Measurements from ENCODE around the gene CAPN5. TPM values are rescaled to one million over a fixed set of nuclear protein-coding genes. Genes with fewer than 3 reads are reported as not detected.

Gene CAPN5
- total and polyA plus RNA-seq, 2 donors (not counting 1 experiment from before 2014, with no cell fraction given): 17.5 to 20.4 TPM

GRCh38 chr11:77062924-77063323 lies 3.8 kb upstream of the CAPN5 start:
- Histone ChIP-seq H3K4me2 (ENCODE audit: extremely low read depth, insufficient read depth, low read length) (no peak overlapping the region), H4K20me1 (ENCODE audit: control insufficient read depth, extremely low read depth, insufficient read depth, low read length) (no peaks in the 10 kb centered on the region), H3K9me3 (ENCODE audit: control insufficient read depth, insufficient read depth, low read depth, low read length) (no peaks in the 10 kb centered on the region), H3K4me1 (ENCODE audit: control insufficient read depth, extremely low read depth, insufficient read depth, low read length) (peaks cover 9% of the 10 kb centered on the region), H3K9ac (ENCODE audit: insufficient read depth, low read length) (no peak overlapping the region), H3K4me3 (replicated peaks in 1 of 4; ENCODE audit: control extremely low read depth in 1 of 4, insufficient read depth in 1 of 4, low read depth in 3 of 4, low read length in 4 of 4) (no peak overlapping the region), H3K27me3 (ENCODE audit: control insufficient read depth, insufficient read depth, low read length) (no peaks in the 10 kb centered on the region), H3K36me3 (ENCODE audit: control insufficient read depth, insufficient read depth, low read length) (no peaks in the 10 kb centered on the region), H3K27ac (ENCODE audit: insufficient read depth, low read length) (no peak overlapping the region), H2AFZ (ENCODE audit: low read length) (no peak overlapping the region), H3K79me2 (ENCODE audit: control insufficient read depth, insufficient read depth, low read length) (peaks cover 7% of the 10 kb centered on the region)
- TF ChIP-seq EZH2 (IDR thresholded peaks at IDR 0.05; ENCODE audit: low read length, missing control alignments): no peak
- peak in 1 of 2 donors; percentile 21 for TF ChIP-seq CTCF (conservative IDR thresholded peaks at IDR 0.05 in 1 of 2, IDR thresholded peaks at IDR 0.05 in 1 of 2; ENCODE audit: low read depth in 1 of 2, low read length in 2 of 2)
- no peak for DNase-seq (ENCODE audit: low read depth in 2 of 2)

- Histone ChIP-seq H3K36me3 (ENCODE audit: control insufficient read depth, insufficient read depth, low read length) (no peaks in the 10 kb centered on the region), H3K27me3 (ENCODE audit: control insufficient read depth, insufficient read depth, low read length) (no peaks in the 10 kb centered on the region), H3K4me1 (ENCODE audit: control insufficient read depth, extremely low read depth, insufficient read depth, low read length) (peaks cover 13% of the 10 kb centered on the region), H2AFZ (ENCODE audit: low read length) (no peak overlapping the region), H3K4me2 (ENCODE audit: extremely low read depth, insufficient read depth, low read length) (no peak overlapping the region), H4K20me1 (ENCODE audit: control insufficient read depth, extremely low read depth, insufficient read depth, low read length) (no peaks in the 10 kb centered on the region), H3K27ac (ENCODE audit: insufficient read depth, low read length) (no peak overlapping the region), H3K9me3 (ENCODE audit: control insufficient read depth, insufficient read depth, low read depth, low read length) (no peaks in the 10 kb centered on the region), H3K4me3 (replicated peaks in 1 of 4; ENCODE audit: control extremely low read depth in 1 of 4, insufficient read depth in 1 of 4, low read depth in 3 of 4, low read length in 4 of 4) (no peak overlapping the region), H3K9ac (ENCODE audit: insufficient read depth, low read length) (no peak overlapping the region), H3K79me2 (ENCODE audit: control insufficient read depth, insufficient read depth, low read length) (peaks cover 10% of the 10 kb centered on the region)
- no peak for DNase-seq (ENCODE audit: low read depth in 2 of 2)
- TF ChIP-seq CTCF (conservative IDR thresholded peaks at IDR 0.05 in 1 of 2, IDR thresholded peaks at IDR 0.05 in 1 of 2; ENCODE audit: low read depth in 1 of 2, low read length in 2 of 2) (no peak), EZH2 (IDR thresholded peaks at IDR 0.05; ENCODE audit: low read length, missing control alignments) (no peak)
Measured at GRCh38 chr11:77063407-77063806, 3.4 kb upstream of the CAPN5 start.

GRCh38 chr11:77063861-77064260 lies 2.9 kb upstream of the CAPN5 start:
- Histone ChIP-seq H3K9ac (ENCODE audit: insufficient read depth, low read length) (no peak overlapping the region), H3K79me2 (ENCODE audit: control insufficient read depth, insufficient read depth, low read length) (peaks cover 11% of the 10 kb centered on the region), H3K4me2 (ENCODE audit: extremely low read depth, insufficient read depth, low read length) (no peak overlapping the region), H3K27ac (ENCODE audit: insufficient read depth, low read length) (no peak overlapping the region), H3K27me3 (ENCODE audit: control insufficient read depth, insufficient read depth, low read length) (no peaks in the 10 kb centered on the region), H2AFZ (ENCODE audit: low read length) (no peak overlapping the region), H3K9me3 (ENCODE audit: control insufficient read depth, insufficient read depth, low read depth, low read length) (no peaks in the 10 kb centered on the region), H3K4me1 (ENCODE audit: control insufficient read depth, extremely low read depth, insufficient read depth, low read length) (peaks cover 13% of the 10 kb centered on the region), H4K20me1 (ENCODE audit: control insufficient read depth, extremely low read depth, insufficient read depth, low read length) (no peaks in the 10 kb centered on the region), H3K36me3 (ENCODE audit: control insufficient read depth, insufficient read depth, low read length) (no peaks in the 10 kb centered on the region), H3K4me3 (replicated peaks in 1 of 4; ENCODE audit: control extremely low read depth in 1 of 4, insufficient read depth in 1 of 4, low read depth in 3 of 4, low read length in 4 of 4) (no peak overlapping the region)
- TF ChIP-seq EZH2 (IDR thresholded peaks at IDR 0.05; ENCODE audit: low read length, missing control alignments): no peak
- no peak for TF ChIP-seq CTCF (conservative IDR thresholded peaks at IDR 0.05 in 1 of 2, IDR thresholded peaks at IDR 0.05 in 1 of 2; ENCODE audit: low read depth in 1 of 2, low read length in 2 of 2)
- no peak for DNase-seq (ENCODE audit: low read depth in 2 of 2)

Measured in fibroblast of lung (primary cell).